WTC11 (cell line): ENCODE data around the gene BASP1.

ENCODE experiments used
- AFF4 ChIP-seq: sonication (generic); formaldehyde crosslinking; IDR thresholded peaks from 2 replicates; pipeline ENCODE4 v1.8.1; 2023; ENCODE audit warnings: mild to moderate bottlenecking, missing genetic modification reagents, borderline replicate concordance
- ARID4B ChIP-seq: sonication (generic); formaldehyde crosslinking; IDR thresholded peaks from 2 replicates; pipeline ENCODE4 v1.8.0; 2023; ENCODE audit warnings: missing genetic modification reagents, mild to moderate bottlenecking, borderline replicate concordance
- CTCF ChIP-seq: fragments of 200-600 bp; IDR thresholded peaks from 2 replicates; pipeline ENCODE4 v1.8.0; 2022; ENCODE audit warnings: antibody characterized with exemption
- NR1H2 ChIP-seq: sonication (generic); formaldehyde crosslinking; IDR thresholded peaks from 2 replicates; pipeline ENCODE4 v1.9.0; 2021; ENCODE audit warnings: mild to moderate bottlenecking, moderate library complexity, missing genetic modification reagents
- TP53 ChIP-seq: sonication (generic); formaldehyde crosslinking; IDR thresholded peaks from 2 replicates; pipeline ENCODE4 v1.8.1; 2023; ENCODE audit warnings: mild to moderate bottlenecking, missing genetic modification reagents
- USF2 ChIP-seq: sonication (generic); formaldehyde crosslinking; IDR thresholded peaks from 2 replicates; pipeline ENCODE4 v1.8.1; 2023; ENCODE audit warnings: mild to moderate bottlenecking, missing genetic modification reagents, moderate library complexity
- ZNF138 ChIP-seq: sonication (generic); formaldehyde crosslinking; conservative IDR thresholded peaks from 2 replicates; pipeline ENCODE4 v1.8.1; 2022; ENCODE audit warnings: mild to moderate bottlenecking, moderate library complexity, missing genetic modification reagents
- TF ChIP-seq, protein P1 (sequence below): sonication (generic); formaldehyde crosslinking; IDR thresholded peaks from 2 replicates; pipeline ENCODE4 v1.8.1; 2022; ENCODE audit warnings: low read depth, mild to moderate bottlenecking, moderate library complexity, missing genetic modification reagents, borderline replicate concordance
- TF ChIP-seq, protein P2 (sequence below): sonication (generic); formaldehyde crosslinking; IDR thresholded peaks from 2 replicates; pipeline ENCODE4 v1.8.1; 2023; ENCODE audit warnings: mild to moderate bottlenecking, missing genetic modification reagents
- TF ChIP-seq, protein P3 (sequence below): sonication (generic); formaldehyde crosslinking; IDR thresholded peaks from 2 replicates; pipeline ENCODE4 v1.8.1; 2023; ENCODE audit warnings: mild to moderate bottlenecking, missing genetic modification reagents, moderate library complexity
- TF ChIP-seq, protein P4 (sequence below): sonication (generic); formaldehyde crosslinking; IDR thresholded peaks from 2 replicates; pipeline ENCODE4 v1.8.0; 2022; ENCODE audit warnings: mild to moderate bottlenecking, missing genetic modification reagents

- TF ChIP-seq CTCF (no peak), USF2 (no peak), AFF4 (no peak), ARID4B (CRISPR knock-in tag) (no peak), NR1H2 (CRISPR knock-in tag) (no peak), TP53 (CRISPR knock-in tag) (no peak), ZNF138 (no peak)
- TF ChIP-seq, protein P1, sequence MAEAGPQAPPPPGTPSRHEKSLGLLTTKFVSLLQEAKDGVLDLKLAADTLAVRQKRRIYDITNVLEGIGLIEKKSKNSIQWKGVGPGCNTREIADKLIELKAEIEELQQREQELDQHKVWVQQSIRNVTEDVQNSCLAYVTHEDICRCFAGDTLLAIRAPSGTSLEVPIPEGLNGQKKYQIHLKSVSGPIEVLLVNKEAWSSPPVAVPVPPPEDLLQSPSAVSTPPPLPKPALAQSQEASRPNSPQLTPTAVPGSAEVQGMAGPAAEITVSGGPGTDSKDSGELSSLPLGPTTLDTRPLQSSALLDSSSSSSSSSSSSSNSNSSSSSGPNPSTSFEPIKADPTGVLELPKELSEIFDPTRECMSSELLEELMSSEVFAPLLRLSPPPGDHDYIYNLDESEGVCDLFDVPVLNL (CRISPR knock-in tag) = no peak
- TF ChIP-seq, protein P2, sequence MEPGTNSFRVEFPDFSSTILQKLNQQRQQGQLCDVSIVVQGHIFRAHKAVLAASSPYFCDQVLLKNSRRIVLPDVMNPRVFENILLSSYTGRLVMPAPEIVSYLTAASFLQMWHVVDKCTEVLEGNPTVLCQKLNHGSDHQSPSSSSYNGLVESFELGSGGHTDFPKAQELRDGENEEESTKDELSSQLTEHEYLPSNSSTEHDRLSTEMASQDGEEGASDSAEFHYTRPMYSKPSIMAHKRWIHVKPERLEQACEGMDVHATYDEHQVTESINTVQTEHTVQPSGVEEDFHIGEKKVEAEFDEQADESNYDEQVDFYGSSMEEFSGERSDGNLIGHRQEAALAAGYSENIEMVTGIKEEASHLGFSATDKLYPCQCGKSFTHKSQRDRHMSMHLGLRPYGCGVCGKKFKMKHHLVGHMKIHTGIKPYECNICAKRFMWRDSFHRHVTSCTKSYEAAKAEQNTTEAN (CRISPR knock-in tag) = no peak
- TF ChIP-seq, protein P3, sequence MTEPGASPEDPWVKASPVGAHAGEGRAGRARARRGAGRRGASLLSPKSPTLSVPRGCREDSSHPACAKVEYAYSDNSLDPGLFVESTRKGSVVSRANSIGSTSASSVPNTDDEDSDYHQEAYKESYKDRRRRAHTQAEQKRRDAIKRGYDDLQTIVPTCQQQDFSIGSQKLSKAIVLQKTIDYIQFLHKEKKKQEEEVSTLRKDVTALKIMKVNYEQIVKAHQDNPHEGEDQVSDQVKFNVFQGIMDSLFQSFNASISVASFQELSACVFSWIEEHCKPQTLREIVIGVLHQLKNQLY (CRISPR knock-in tag) = no peak
- TF ChIP-seq, protein P4, sequence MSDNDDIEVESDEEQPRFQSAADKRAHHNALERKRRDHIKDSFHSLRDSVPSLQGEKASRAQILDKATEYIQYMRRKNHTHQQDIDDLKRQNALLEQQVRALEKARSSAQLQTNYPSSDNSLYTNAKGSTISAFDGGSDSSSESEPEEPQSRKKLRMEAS = no peak
Observed at GRCh38 chr5:17282283-17283120, 65.1 kb downstream of the BASP1 start.
